CD4-positive, alpha-beta T cell (primary cell): Measurements from ENCODE around the gene EIF4B. TPM values are rescaled to one million over a fixed set of nuclear protein-coding genes. Genes with fewer than 3 reads are reported as not detected.

Source experiments
- ATAC-seq: fragments of 200-7000 bp; cut with Tn5 transposase; one replicate; pipeline ENCODE4 v1.10.0; 2022; ENCODE audit warnings: mild to moderate bottlenecking; ENCODE audit not compliant: poor library complexity
- CTCF ChIA-PET: fragments of 350-600 bp; sonication (Branson Sonifier 250); formaldehyde crosslinking; loops from one replicate; lab custom pipeline; 2021; ENCODE audit warnings: antibody characterized with exemption, inconsistent platforms; lab: Charles Lee
- POLR2A ChIA-PET: fragments of 350-600 bp; sonication (Branson Sonifier 250); formaldehyde crosslinking; loops from one replicate; lab custom pipeline; 2021; ENCODE audit warnings: antibody characterized with exemption, inconsistent platforms; lab: Charles Lee
- DNase-seq, 14 experiments: peaks; one replicate each; pipeline ENCODE4 v3.0.0-alpha.2; 2013 to 2020; ENCODE audit warnings: mixed read lengths in 2 of 14
- H3K27ac ChIP-seq, 2 donors: one replicate each; pipeline versions ENCODE4 v1.5.1 to v1.7.0; 2013; ENCODE audit warnings: low read length in 2 of 2, low read depth in 1 of 2, mild to moderate bottlenecking in 1 of 2
- H3K27me3 ChIP-seq, 2 experiments: 1 replicate in 1 of 2; 2 replicates in 1 of 2; pipeline versions ENCODE4 v1.6.1 to v1.7.0; 2013; ENCODE audit warnings: low read length in 2 of 2, control low read depth in 1 of 2, mild to moderate bottlenecking in 1 of 2, moderate library complexity in 1 of 2; ENCODE audit not compliant: insufficient read depth in 2 of 2, control insufficient read depth in 1 of 2
- H3K36me3 ChIP-seq: one replicate; pipeline ENCODE4 v1.6.1; 2013; ENCODE audit warnings: low read length, control low read depth; ENCODE audit not compliant: insufficient read depth
- H3K4me1 ChIP-seq: one replicate; pipeline ENCODE4 v1.6.1; 2013; ENCODE audit warnings: low read length, control low read depth; ENCODE audit not compliant: insufficient read depth
- H3K4me3 ChIP-seq: one replicate; pipeline ENCODE4 v1.5.1; 2013; ENCODE audit warnings: mild to moderate bottlenecking, low read length, moderate library complexity
- H3K9me3 ChIP-seq, 2 experiments: 1 replicate in 1 of 2; 2 replicates in 1 of 2; pipeline versions ENCODE4 v1.6.1 to v1.7.0; 2013; ENCODE audit warnings: low read length in 2 of 2, mild to moderate bottlenecking in 2 of 2, control low read depth in 1 of 2, moderate library complexity in 1 of 2; ENCODE audit not compliant: control insufficient read depth in 1 of 2, insufficient read depth in 1 of 2
- H3K27ac Mint-ChIP-seq: one replicate; pipeline ENCODE4 v1.8.0; 2020; ENCODE audit warnings: mixed read lengths
- H3K27me3 Mint-ChIP-seq: one replicate; pipeline ENCODE4 v1.8.0; 2021; ENCODE audit warnings: mixed read lengths
- H3K36me3 Mint-ChIP-seq: one replicate; pipeline ENCODE4 v1.8.0; 2021; ENCODE audit warnings: low read depth, mixed read lengths
- H3K4me1 Mint-ChIP-seq: one replicate; pipeline ENCODE4 v1.8.0; 2021; ENCODE audit warnings: low read depth, mixed read lengths
- H3K4me3 Mint-ChIP-seq: one replicate; pipeline ENCODE4 v1.8.0; 2020; ENCODE audit warnings: mild to moderate bottlenecking, mixed read lengths
- H3K9me3 Mint-ChIP-seq: one replicate; pipeline ENCODE4 v1.8.0; 2020; ENCODE audit warnings: mixed read lengths
- CTCF ChIP-seq: fragments of 200-600 bp; IDR thresholded peaks from one replicate; pipeline ENCODE4 v1.8.0; 2022; ENCODE audit warnings: antibody characterized with exemption, mild to moderate bottlenecking
- intact Hi-C, 2 experiments: fragments of 100-400 bp; cut with DNase I in 1 of 2; cut with micrococcal nuclease in 1 of 2; formaldehyde crosslinking; loops; one replicate each; pipeline versions ENCODE4 v1.15.1 to v1.9.0; 2023 to 2025; cut with DNase I, micrococcal nuclease
- total RNA-seq, 174 experiments: library from RNA in 2 of 174; stranded (reverse) in 2 of 174; gene quantifications; one replicate each; pipeline ENCODE4 v1.2.3 and lab custom pipeline; 2021 to 2026

Gene EIF4B
- total RNA-seq, 2 experiments from 2014 or later, result 794 to 806 TPM

GRCh38 chr12:53048033-53048779, 42.0 kb downstream of the EIF4B start:
- CTCF ChIA-PET, result interaction anchor here (0.7 to 2.2 kb wide), 11 partner anchors 8 to 131 kb away, joined by 3 to 8 read pairs (median 4); partner anchors contain the start of genes SOAT2 and SPRYD3
- Histone ChIP-seq H3K9me3 (no peaks in the 10 kb centered on the region), H3K4me1 (peaks cover 22% of the 10 kb centered on the region), H3K27me3 (no peaks in the 10 kb centered on the region), H3K36me3 (no peaks in the 10 kb centered on the region), H3K27ac (peak overlapping the region; percentile 56 to 76), H3K4me3 (peak overlapping the region; percentile 49)
- Mint-ChIP-seq H3K36me3 (peaks cover 5% of the 10 kb centered on the region), H3K27ac (peak overlapping the region; percentile 58), H3K27me3 (no peaks in the 10 kb centered on the region), H3K4me3 (peak overlapping the region; percentile 76), H3K9me3 (no peaks in the 10 kb centered on the region), H3K4me1 (peaks cover 25% of the 10 kb centered on the region)
- ATAC-seq (no peak), DNase-seq (peak in 1 of 14 experiments; percentile 49)
- no peak for TF ChIP-seq CTCF
- POLR2A ChIA-PET, result interaction anchor here (0.6 to 4.3 kb wide), 8 partner anchors 7 to 453 kb away, joined by 3 to 27 read pairs (median 6); partner anchors contain the start of genes CSAD, EIF4B, ESPL1 and SOAT2
- intact Hi-C loops, result loop anchor here in 1 of 2 experiments (5.0 kb wide), 1 partner anchor 41 kb away; the partner anchor contains the start of gene EIF4B

- CTCF ChIA-PET, result interaction anchor here (1.3 to 2.2 kb wide), 3 partner anchors 10 to 42 kb away, joined by 5 to 8 read pairs (median 6); no protein-coding TSS in a partner anchor
Observed at GRCh38 chr12:53048780-53049401, 42.6 kb downstream of the EIF4B start.

More at GRCh38 chr12:53048780-53049401, 42.6 kb downstream of the EIF4B start:
- POLR2A ChIA-PET, result interaction anchor here (1.8 kb wide), 1 partner anchor 54 kb away, joined by 5 read pairs; the partner anchor contains the start of gene SOAT2
- intact Hi-C loops, result loop anchor here in 1 of 2 experiments (5.0 kb wide), 1 partner anchor 42 kb away; the partner anchor contains the start of gene EIF4B
- no peak for TF ChIP-seq CTCF
- Histone ChIP-seq H3K27me3 (no peaks in the 10 kb centered on the region), H3K9me3 (no peaks in the 10 kb centered on the region), H3K36me3 (no peaks in the 10 kb centered on the region), H3K27ac (no peak overlapping the region), H3K4me1 (peaks cover 29% of the 10 kb centered on the region), H3K4me3 (no peak overlapping the region)
- H3K4me1 Mint-ChIP-seq, result peaks cover 30% of the 10 kb centered on the region
- peak overlapping the region; percentile 53 for H3K27ac Mint-ChIP-seq
- peak overlapping the region; percentile 48 for H3K4me3 Mint-ChIP-seq
- no peak for ATAC-seq
- DNase-seq, result no peak
- H3K27me3 Mint-ChIP-seq, result no peaks in the 10 kb centered on the region
- H3K36me3 Mint-ChIP-seq, result peaks cover 5% of the 10 kb centered on the region
- no peaks in the 10 kb centered on the region for H3K9me3 Mint-ChIP-seq
